HepG2 (cell line): ENCODE results near the gene EFNA3. TPM values are rescaled to one million over a fixed set of nuclear protein-coding genes. Genes with fewer than 3 reads are reported as not detected.

ENCODE experiments used
- DNMT1 ChIP-seq: sonication (generic); formaldehyde crosslinking; IDR thresholded peaks from 2 replicates; pipeline ENCODE4 v1.5.1; 2020; ENCODE audit warnings: mild to moderate bottlenecking, missing genetic modification reagents
- FOXP1 ChIP-seq, 2 experiments: fragments of 450-650 bp in 1 of 2; IDR thresholded peaks; 2 replicates each; pipeline ENCODE4 v1.6.1; 2017 to 2018; ENCODE audit warnings: antibody characterized with exemption in 1 of 2
- HMG20A ChIP-seq: IDR thresholded peaks from 2 replicates; pipeline ENCODE4 v1.6.1; 2016; ENCODE audit warnings: borderline replicate concordance
- MEIS1 ChIP-seq: sonication (generic); formaldehyde crosslinking; IDR thresholded peaks from 2 replicates; pipeline ENCODE4 v1.9.0; 2021; ENCODE audit warnings: mild to moderate bottlenecking, missing genetic modification reagents, moderate library complexity, borderline replicate concordance
- PCBP2 ChIP-seq: fragments of 200-400 bp; formaldehyde crosslinking; optimal IDR thresholded peaks from 2 replicates; pipeline ENCODE3; 2018; ENCODE audit warnings: low read length, low read depth; ENCODE audit not compliant: poor library complexity, severe bottlenecking
- SIX4 ChIP-seq: sonication (generic); formaldehyde crosslinking; IDR thresholded peaks from 2 replicates; pipeline ENCODE4 v1.4.0; 2020; ENCODE audit warnings: missing genetic modification reagents
- SMYD3 ChIP-seq: sonication (generic); formaldehyde crosslinking; IDR thresholded peaks from 2 replicates; pipeline ENCODE4 v1.8.1; 2023; ENCODE audit warnings: mild to moderate bottlenecking, missing genetic modification reagents
- TCF12 ChIP-seq, 2 experiments: fragments of 450-650 bp in 1 of 2; sonication (generic) in 1 of 2; formaldehyde crosslinking in 1 of 2; IDR thresholded peaks; 2 replicates each; pipeline versions ENCODE4 v1.6.1 to v1.8.0; 2017 to 2022; ENCODE audit warnings: antibody characterized with exemption in 1 of 2, mild to moderate bottlenecking in 1 of 2, missing genetic modification reagents in 1 of 2, moderate library complexity in 1 of 2
- TRIM24 ChIP-seq: sonication (generic); formaldehyde crosslinking; IDR thresholded peaks from 2 replicates; pipeline ENCODE4 v1.8.0; 2022; ENCODE audit warnings: mild to moderate bottlenecking, missing genetic modification reagents
- XBP1 ChIP-seq: sonication (generic); formaldehyde crosslinking; IDR thresholded peaks from 2 replicates; pipeline ENCODE4 v1.5.0; 2020; ENCODE audit warnings: missing genetic modification reagents
- ZBTB21 ChIP-seq: sonication (generic); formaldehyde crosslinking; IDR thresholded peaks from 2 replicates; pipeline ENCODE4 v1.4.0; 2020; ENCODE audit warnings: missing genetic modification reagents
- ZBTB7B ChIP-seq: sonication (generic); formaldehyde crosslinking; IDR thresholded peaks from 2 replicates; pipeline ENCODE4 v1.4.0; 2020; ENCODE audit warnings: missing genetic modification reagents
- ZMYM2 ChIP-seq: sonication (generic); formaldehyde crosslinking; IDR thresholded peaks from 2 replicates; pipeline ENCODE4 v1.8.0; 2022; ENCODE audit warnings: mild to moderate bottlenecking, missing genetic modification reagents
- ZNF124 ChIP-seq: sonication (generic); formaldehyde crosslinking; IDR thresholded peaks from 2 replicates; pipeline ENCODE4 v1.4.0; 2020; ENCODE audit warnings: missing genetic modification reagents
- ZNF256 ChIP-seq: sonication (generic); formaldehyde crosslinking; conservative IDR thresholded peaks from 2 replicates; pipeline ENCODE4 v1.4.0; 2020; ENCODE audit warnings: missing genetic modification reagents
- ZNF335 ChIP-seq: sonication (generic); formaldehyde crosslinking; IDR thresholded peaks from 2 replicates; pipeline ENCODE4 v1.4.0; 2020; ENCODE audit warnings: missing genetic modification reagents
- ZNF761 ChIP-seq: sonication (generic); formaldehyde crosslinking; conservative IDR thresholded peaks from 2 replicates; pipeline ENCODE4 v1.4.0; 2020; ENCODE audit warnings: mild to moderate bottlenecking, missing genetic modification reagents
- ZNF782 ChIP-seq: sonication (generic); formaldehyde crosslinking; IDR thresholded peaks from 2 replicates; pipeline ENCODE4 v1.4.0; 2020; ENCODE audit warnings: missing genetic modification reagents, mild to moderate bottlenecking, borderline replicate concordance
- polyA plus RNA-seq, 8 experiments: library from polyadenylated mRNA; depleted of rRNA in 3 of 8; stranded (reverse) in 7 of 8; unstranded in 1 of 8; fragments of >200 nt; fragmentation: Illumina TruSeq in 4 of 8; extraction: Trizol in 4 of 8; gene quantifications; 2 replicates each; pipeline versions ENCODE4 v1.2.1 to v1.2.3, GENCODE V29; 2011 to 2016; ENCODE audit warnings: low read depth in 4 of 8, missing spikeins in 1 of 8, mixed read lengths in 1 of 8; ENCODE audit not compliant: insufficient read depth in 1 of 8
- total RNA-seq, 5 experiments: library from RNA; depleted of rRNA; stranded (reverse); fragments of >200 nt; fragmentation: Illumina TruSeq; extraction: Trizol; gene quantifications; 2 replicates each; pipeline ENCODE4 v1.2.3, GENCODE V29; 2016; ENCODE audit warnings: low read depth in 1 of 5
- TF ChIP-seq, protein P1 (sequence below): sonication (generic); formaldehyde crosslinking; IDR thresholded peaks from 2 replicates; pipeline ENCODE4 v1.4.0; 2020; ENCODE audit warnings: missing genetic modification reagents
- TF ChIP-seq, protein P2 (sequence below): sonication (generic); formaldehyde crosslinking; IDR thresholded peaks from 2 replicates; pipeline ENCODE4 v1.5.0; 2020; ENCODE audit warnings: mild to moderate bottlenecking, missing genetic modification reagents

The EFNA3 gene
- total and polyA plus RNA-seq, 2 of the 13 experiments (the other 11 are each of a cell fraction or from before 2014, with no cell fraction given) = 1.0 to 5.7 TPM

DNA sequence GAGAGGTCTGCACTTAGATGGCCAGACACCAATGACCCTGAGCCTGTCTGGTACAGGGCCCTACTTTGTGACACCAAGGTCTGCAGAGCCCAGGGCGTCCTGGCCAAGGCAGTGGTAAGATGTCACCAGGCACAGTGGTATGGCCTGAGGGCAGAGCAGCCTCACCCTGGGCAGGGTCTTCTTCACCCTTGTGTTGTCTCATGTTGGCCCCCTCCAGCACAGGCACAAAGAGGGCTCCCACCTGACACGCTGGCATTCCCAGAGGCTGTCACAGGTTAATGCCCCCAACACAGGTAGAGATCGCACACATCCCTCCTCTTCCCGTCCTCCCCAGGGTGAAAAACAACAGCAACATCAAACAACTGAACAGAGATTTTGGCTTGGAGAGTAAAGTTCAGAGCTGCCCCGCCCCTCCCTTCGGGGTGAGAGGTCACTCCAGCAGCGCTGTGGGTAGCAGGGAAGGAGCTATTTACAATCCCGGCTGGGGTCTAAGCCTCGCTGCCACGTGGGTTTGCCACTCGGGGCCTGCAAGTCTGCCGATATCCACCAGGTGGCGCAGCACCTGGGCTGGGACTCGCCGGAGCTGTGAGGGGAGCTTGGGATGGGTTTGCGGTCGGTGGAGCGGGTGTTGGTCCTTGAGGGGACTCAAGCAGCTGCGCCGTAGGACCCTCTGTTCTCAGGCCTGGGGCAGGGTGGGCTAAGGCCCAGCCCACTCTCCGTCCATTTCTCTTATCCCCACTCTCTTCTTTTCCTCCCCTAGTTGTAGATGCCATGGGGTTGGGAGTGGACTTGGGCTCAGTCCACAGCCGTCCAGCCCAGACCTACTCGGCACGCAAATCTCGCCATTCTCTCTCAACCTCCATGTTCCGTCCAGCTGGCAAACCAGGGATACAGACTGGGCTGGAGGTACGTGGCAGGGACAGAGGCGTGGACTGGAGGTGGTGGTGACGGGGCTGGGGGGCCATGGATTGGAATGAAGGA, 12.7 kb downstream of the EFNA3 start (continued):
- no peak for TF ChIP-seq FOXP1 (IDR thresholded peaks at IDR 0.05)
- TF ChIP-seq FOXP1 (CRISPR knock-in tag; IDR thresholded peaks at IDR 0.05) = peak; percentile 80
- peak; percentile 87 for TF ChIP-seq ZMYM2 (CRISPR knock-in tag)
- no peak for TF ChIP-seq ZBTB21 (CRISPR knock-in tag)
- TF ChIP-seq, protein P1, sequence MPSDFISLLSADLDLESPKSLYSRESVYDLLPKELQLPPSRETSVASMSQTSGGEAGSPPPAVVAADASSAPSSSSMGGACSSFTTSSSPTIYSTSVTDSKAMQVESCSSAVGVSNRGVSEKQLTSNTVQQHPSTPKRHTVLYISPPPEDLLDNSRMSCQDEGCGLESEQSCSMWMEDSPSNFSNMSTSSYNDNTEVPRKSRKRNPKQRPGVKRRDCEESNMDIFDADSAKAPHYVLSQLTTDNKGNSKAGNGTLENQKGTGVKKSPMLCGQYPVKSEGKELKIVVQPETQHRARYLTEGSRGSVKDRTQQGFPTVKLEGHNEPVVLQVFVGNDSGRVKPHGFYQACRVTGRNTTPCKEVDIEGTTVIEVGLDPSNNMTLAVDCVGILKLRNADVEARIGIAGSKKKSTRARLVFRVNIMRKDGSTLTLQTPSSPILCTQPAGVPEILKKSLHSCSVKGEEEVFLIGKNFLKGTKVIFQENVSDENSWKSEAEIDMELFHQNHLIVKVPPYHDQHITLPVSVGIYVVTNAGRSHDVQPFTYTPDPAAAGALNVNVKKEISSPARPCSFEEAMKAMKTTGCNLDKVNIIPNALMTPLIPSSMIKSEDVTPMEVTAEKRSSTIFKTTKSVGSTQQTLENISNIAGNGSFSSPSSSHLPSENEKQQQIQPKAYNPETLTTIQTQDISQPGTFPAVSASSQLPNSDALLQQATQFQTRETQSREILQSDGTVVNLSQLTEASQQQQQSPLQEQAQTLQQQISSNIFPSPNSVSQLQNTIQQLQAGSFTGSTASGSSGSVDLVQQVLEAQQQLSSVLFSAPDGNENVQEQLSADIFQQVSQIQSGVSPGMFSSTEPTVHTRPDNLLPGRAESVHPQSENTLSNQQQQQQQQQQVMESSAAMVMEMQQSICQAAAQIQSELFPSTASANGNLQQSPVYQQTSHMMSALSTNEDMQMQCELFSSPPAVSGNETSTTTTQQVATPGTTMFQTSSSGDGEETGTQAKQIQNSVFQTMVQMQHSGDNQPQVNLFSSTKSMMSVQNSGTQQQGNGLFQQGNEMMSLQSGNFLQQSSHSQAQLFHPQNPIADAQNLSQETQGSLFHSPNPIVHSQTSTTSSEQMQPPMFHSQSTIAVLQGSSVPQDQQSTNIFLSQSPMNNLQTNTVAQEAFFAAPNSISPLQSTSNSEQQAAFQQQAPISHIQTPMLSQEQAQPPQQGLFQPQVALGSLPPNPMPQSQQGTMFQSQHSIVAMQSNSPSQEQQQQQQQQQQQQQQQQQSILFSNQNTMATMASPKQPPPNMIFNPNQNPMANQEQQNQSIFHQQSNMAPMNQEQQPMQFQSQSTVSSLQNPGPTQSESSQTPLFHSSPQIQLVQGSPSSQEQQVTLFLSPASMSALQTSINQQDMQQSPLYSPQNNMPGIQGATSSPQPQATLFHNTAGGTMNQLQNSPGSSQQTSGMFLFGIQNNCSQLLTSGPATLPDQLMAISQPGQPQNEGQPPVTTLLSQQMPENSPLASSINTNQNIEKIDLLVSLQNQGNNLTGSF (CRISPR knock-in tag) = 0 out of 2 replicates have a peak, but pooled peaks have one; percentile 45
- no peak for TF ChIP-seq ZNF256 (CRISPR knock-in tag)
- TF ChIP-seq, protein P2, sequence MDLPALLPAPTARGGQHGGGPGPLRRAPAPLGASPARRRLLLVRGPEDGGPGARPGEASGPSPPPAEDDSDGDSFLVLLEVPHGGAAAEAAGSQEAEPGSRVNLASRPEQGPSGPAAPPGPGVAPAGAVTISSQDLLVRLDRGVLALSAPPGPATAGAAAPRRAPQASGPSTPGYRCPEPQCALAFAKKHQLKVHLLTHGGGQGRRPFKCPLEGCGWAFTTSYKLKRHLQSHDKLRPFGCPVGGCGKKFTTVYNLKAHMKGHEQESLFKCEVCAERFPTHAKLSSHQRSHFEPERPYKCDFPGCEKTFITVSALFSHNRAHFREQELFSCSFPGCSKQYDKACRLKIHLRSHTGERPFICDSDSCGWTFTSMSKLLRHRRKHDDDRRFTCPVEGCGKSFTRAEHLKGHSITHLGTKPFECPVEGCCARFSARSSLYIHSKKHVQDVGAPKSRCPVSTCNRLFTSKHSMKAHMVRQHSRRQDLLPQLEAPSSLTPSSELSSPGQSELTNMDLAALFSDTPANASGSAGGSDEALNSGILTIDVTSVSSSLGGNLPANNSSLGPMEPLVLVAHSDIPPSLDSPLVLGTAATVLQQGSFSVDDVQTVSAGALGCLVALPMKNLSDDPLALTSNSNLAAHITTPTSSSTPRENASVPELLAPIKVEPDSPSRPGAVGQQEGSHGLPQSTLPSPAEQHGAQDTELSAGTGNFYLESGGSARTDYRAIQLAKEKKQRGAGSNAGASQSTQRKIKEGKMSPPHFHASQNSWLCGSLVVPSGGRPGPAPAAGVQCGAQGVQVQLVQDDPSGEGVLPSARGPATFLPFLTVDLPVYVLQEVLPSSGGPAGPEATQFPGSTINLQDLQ (CRISPR knock-in tag) = no peak
- TF ChIP-seq PCBP2 = no peak
- TF ChIP-seq ZNF124 (CRISPR knock-in tag) = peak; percentile 53; the same call in 1 of the 2 replicates
- TF ChIP-seq ZNF782 (CRISPR knock-in tag) = no peak; the same call in 1 of the 2 replicates
- no peak for TF ChIP-seq ZNF335 (CRISPR knock-in tag)
- 0 out of 2 replicates have a peak, but pooled peaks have one; percentile 45 for TF ChIP-seq XBP1 (CRISPR knock-in tag)
- TF ChIP-seq ZNF761 (CRISPR knock-in tag) = no peak
- no peak for TF ChIP-seq TCF12 (IDR thresholded peaks at IDR 0.05)
- TF ChIP-seq TCF12 (CRISPR knock-in tag; IDR thresholded peaks at IDR 0.05) = no peak
- 0 out of 2 replicates have a peak, but pooled peaks have one; percentile 25 for TF ChIP-seq TRIM24
- no peak; the same call in 1 of the 2 replicates for TF ChIP-seq MEIS1
- TF ChIP-seq SIX4 (CRISPR knock-in tag) = no peak
- TF ChIP-seq HMG20A (CRISPR knock-in tag) = peak; percentile 75
- 0 out of 2 replicates have a peak, but pooled peaks have one; percentile 28 for TF ChIP-seq SMYD3 (CRISPR knock-in tag)
- peak; percentile 79; the same call in 1 of the 2 replicates for TF ChIP-seq ZBTB7B (CRISPR knock-in tag)
- no peak for TF ChIP-seq DNMT1 (CRISPR knock-in tag)
